Nucleus accumbens (tissue), 56 donors: ENCODE results near the gene IVD.

Source experiments
- DNase-seq, 56 donors: peaks; one replicate each; lab custom pipeline; 2025; lab: John Stamatoyannopoulos, UW

The IVD gene

GRCh38 chr15:40405501-40406381 is at the start of gene IVD:
IVD (plus strand) TSS chr15:40405795; CDS start chr15:40405828, 33 bp downstream.
- DNase-seq, result peak; percentile 67 to 99 (median 96)

DNA sequence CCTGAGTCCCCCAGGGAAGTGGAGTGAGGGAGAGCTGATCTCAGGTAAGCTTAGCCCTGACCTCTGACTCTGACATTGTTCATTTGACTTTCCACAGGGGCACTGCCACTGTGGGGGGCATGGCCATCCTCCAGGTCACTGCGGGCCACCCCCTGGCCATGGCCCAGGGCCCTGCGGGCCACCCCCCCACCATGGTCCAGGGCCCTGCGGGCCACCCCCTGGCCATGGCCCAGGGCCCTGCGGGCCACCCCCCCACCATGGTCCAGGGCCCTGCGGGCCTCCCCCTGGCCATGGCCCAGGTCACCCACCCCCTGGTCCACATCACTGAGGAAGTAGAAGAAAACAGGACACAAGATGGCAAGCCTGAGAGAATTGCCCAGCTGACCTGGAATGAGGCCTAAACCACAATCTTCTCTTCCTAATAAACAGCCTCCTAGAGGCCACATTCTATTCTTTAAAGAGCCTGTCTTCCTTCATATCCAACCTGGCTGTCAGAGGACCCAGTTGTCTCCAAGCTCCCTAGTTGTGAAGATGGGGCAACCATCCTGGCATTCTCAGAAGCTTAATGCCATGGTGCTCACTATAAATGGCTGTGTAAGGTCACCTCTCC is 49.5 kb upstream of the IVD start:
- no peak for DNase-seq

GRCh38 chr15:40357246-40357645 is 48.3 kb upstream of the IVD start:
- no peak for DNase-seq

DNA sequence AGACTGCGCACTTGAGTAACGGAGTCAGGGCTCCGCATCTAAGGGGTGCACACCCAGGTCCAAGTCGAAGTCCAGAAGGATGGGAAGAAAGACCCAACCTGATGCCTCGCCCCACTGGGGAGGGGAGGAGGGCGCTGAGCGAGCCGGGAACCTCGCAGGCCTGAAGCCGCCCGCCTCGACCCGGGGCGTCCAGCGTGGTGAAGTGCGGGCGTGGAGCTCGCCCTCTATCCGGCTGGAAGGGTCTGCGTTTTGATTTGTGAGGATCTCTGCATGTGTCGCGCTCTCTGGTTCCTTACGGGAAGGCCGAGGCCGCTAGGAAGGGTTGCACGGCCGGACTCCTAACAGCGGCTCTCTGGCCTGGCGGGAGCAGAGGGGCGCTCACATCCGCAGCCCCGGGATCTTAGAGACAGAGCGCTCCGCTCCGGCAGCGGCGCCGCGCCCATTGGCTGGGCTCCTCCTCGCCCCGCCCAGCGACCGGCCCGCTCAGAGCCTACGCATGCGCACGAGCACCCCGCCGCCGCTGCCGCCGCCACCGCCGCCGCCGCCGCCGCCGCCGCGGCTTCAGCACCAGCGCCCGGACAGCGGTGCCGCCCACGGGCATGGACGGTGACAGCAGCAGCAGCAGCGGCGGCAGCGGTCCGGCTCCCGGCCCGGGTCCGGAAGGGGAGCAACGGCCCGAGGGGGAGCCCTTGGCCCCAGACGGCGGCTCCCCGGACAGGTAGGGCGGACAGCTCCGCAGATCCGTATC is 47.7 kb upstream of the IVD start, which contains the start of gene DISP2:
TSS of gene DISP2 (plus strand) at position 497 of the 748 bp plus-strand sequence. CDS start at position 600, 103 bp downstream.
- DNase-seq, result peak in 54 of 56 donors; percentile 42 to 89 (median 77)

DNA sequence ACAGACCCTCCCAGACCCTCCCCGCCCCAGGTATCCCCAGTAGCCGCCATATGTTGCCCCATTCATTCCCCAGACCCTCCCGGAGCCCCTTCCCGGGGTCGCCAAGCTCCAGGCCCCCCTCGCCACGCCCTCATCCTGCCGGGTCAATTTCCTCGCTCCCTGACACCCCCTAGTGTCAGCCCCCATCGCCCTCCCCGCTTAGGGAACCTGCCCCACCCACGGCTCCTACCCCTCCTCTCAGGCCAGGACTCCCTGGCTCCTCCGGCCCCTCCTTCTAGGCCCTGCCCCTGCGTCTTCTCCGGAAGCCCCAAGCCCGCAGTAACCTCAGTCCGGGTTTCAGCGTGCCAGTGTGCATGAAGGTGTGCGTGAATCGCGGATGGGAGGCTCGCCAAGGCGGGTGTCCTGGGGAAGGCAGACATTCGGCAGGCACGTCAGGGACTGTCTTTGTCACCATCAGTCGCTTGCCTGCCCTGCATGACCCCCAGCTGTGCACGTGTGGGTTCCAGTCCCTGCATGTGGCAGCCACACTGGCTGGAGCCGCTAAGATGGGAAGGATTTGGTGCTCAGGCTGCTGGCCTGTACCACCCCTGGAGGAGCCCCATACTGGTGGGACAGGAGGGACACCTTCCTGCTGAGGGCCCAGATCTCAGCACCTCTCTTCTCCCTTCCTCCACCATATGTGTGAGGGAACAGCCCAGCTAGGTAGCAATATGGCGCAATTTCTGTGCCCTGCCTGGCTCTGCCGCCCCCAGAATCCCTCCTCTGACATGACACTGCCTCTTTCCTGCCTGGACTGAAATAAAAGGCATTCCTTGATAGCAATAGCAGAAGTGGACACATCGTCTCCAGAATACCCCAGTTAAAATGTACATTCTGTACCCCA is 46.9 kb upstream of the IVD start:
- DNase-seq, result peak in 24 of 56 donors; percentile 21 to 71 (median 50)

DNA sequence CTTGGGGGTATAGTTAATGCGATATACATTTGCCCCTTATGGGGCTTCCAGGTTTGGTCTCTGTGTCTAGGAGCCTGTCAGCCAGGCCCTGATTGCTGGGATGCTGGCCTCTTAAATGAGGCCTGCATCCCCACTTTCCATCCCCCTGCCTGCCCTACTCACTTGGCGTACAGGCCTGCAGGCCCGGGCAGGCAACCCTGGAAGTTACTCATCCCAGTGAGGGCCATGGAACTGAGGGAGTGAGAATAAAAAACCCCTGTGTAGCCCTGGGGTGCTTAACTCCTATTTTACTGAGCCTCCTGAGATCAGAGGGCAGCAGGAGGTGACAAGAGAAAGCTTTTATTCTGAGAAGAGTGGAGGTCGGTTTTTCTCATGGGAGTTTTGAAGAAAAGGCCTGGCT is 45.6 kb upstream of the IVD start:
- no peak for DNase-seq

DNA sequence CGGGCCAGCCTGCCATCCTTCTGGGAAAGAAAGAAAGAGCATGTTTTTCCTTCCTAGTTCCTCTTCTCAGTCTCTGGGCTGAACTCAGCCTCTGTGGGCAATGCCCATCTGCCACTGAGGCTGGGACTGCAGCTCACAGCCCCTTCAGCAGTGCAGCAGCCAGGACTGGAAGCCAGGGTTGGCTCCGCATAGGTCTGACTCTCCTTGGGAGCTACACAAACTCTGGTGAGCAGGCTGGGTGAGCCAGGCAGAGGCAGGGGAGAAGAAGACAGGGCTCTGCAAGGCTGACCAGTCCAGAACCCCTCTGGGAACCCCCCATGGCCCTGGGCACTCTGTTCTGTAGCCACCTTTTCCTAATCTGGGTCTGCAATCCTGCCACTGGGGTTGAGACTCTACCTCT is 44.0 kb upstream of the IVD start:
- DNase-seq, result no peak

- DNase-seq, result no peak
Observed at GRCh38 chr15:40363611-40364010, 42.0 kb upstream of the IVD start.

DNA sequence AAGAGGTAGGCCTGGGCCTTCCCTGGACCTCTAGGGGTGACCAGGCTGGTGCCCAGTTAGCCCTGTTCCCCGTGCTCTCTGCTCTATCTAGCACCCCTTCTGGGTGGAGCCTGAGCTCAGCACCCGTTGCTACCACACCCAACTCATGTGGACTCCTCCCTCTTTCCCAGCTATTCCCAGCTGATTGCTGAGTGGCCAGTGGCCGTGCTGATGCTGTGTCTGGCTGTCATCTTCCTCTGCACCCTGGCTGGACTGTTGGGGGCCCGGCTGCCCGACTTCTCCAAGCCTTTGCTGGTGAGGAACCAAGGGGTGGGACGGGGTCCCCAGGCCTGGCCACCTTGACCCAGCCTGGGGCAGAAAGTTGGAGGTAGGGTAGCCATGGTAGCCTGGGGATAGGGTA is 41.3 kb upstream of the IVD start:
- no peak for DNase-seq

- DNase-seq, result no peak
Observed at GRCh38 chr15:40365016-40365415, 40.6 kb upstream of the IVD start.

GRCh38 chr15:40365624-40366456 is 39.8 kb upstream of the IVD start:
- DNase-seq, result no peak

DNA sequence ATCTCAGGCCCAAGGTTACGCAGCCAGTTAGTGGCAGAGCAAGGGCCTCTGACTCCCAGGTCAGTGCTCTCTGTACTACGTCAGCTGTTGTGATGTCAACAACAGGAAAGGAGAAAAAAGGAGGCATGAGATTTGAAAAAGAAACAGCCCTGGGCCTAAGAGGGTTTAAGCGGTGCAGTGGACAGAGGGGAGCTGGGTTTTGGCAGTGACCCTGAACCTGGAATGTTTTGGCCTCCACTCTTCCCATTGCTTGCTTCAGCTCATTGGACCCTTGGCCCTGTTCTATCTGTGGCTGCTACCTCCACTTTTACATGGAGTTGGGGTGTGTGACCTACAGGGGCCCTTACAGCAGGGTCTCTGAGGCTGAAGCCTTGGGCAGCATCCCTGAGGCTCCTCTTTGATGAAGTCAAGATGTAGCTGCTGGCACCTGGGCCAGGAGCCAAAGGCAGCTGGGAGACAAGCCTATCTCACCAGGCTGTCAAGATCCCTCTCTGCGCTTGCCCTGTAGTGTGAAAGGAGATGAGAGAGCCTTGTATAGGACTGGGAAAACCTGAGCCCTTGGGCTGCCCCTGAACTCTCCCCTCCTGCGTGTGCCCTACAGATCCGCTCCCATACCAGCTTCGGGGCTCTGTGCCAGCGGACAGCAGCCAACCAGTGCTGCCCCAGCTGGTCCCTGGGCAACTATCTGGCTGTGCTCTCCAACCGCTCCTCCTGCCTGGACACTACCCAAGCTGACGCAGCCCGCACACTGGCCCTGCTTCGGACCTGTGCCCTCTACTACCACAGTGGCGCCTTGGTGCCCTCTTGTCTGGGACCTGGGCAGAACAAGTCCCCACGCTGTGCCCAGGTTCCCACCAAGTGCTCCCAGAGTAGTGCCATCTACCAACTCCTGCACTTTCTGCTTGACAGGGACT is 38.9 kb upstream of the IVD start:
- peak in 49 of 56 donors; percentile 8 to 89 (median 53) for DNase-seq

- DNase-seq, result no peak
Observed at GRCh38 chr15:40367371-40367685, 38.3 kb upstream of the IVD start.

DNA sequence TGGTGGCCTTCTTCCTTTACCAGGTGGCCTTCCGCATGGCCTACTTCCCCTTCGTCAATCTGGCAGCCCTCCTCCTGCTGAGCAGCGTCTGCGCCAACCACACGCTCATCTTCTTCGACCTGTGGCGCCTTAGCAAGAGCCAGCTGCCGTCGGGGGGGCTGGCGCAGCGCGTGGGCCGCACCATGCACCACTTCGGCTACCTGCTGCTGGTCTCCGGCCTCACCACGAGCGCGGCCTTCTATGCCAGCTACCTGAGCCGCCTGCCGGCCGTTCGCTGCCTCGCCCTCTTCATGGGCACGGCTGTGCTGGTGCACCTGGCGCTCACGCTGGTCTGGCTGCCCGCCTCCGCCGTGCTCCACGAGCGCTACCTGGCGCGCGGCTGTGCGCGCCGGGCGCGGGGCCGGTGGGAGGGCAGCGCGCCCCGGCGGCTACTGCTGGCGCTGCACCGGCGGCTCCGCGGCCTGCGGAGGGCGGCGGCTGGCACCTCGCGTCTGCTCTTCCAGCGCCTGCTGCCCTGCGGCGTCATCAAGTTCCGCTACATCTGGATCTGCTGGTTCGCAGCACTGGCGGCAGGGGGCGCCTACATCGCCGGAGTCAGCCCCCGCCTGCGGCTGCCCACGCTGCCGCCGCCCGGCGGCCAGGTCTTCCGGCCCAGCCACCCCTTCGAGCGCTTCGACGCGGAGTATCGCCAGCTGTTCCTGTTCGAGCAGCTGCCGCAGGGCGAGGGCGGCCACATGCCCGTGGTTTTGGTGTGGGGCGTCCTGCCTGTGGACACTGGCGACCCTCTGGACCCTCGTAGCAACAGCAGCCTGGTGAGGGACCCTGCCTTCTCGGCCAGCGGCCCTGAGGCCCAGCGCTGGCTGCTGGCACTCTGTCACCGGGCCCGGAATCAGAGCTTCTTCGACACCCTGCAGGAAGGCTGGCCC is 37.6 kb upstream of the IVD start:
- peak in 46 of 56 donors; percentile 13 to 76 (median 46) for DNase-seq

- no peak for DNase-seq
Observed at GRCh38 chr15:40368719-40369473, 36.7 kb upstream of the IVD start.

DNA sequence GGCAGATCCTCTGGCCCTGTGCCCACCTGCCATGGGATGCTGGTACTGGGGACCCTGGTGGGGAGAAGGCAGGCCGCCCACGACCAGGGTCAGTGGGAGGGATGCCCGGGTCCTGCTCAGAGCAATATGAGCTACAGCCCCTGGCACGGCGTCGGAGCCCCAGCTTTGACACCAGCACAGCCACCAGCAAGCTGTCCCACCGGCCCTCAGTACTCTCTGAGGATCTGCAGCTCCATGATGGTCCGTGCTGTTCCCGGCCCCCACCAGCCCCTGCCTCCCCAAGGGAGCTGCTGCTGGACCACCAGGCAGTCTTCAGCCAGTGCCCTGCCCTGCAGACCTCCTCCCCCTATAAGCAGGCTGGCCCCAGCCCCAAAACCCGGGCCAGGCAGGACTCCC is 36.1 kb upstream of the IVD start:
- no peak for DNase-seq
